Measurements from ENCODE around the gene ZNF662.

DNA sequence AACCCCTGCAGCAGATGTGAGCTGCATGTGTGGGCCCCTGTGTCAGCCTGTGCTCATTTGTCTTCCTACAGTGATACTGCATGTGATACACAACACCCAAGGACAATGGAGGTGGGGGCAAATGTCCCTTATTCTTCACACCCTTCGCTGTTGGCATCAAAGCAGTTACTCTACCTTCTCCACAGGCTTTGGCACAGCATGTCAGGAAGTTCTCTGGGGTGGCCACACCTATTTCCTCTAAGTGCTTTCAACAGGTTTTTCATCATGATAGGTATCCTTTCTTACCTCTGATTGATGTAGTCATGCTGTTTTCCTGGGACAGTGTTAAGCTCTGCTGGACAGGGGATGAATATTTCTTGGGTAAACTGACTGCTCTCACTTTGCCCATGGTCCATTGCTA is 29.5 kb downstream of the ZNF662 start:
- TF ChIP-seq, protein P1, sequence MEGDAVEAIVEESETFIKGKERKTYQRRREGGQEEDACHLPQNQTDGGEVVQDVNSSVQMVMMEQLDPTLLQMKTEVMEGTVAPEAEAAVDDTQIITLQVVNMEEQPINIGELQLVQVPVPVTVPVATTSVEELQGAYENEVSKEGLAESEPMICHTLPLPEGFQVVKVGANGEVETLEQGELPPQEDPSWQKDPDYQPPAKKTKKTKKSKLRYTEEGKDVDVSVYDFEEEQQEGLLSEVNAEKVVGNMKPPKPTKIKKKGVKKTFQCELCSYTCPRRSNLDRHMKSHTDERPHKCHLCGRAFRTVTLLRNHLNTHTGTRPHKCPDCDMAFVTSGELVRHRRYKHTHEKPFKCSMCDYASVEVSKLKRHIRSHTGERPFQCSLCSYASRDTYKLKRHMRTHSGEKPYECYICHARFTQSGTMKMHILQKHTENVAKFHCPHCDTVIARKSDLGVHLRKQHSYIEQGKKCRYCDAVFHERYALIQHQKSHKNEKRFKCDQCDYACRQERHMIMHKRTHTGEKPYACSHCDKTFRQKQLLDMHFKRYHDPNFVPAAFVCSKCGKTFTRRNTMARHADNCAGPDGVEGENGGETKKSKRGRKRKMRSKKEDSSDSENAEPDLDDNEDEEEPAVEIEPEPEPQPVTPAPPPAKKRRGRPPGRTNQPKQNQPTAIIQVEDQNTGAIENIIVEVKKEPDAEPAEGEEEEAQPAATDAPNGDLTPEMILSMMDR (IDR thresholded peaks at IDR 0.05): no peak
- TF ChIP-seq POLR2A (IDR thresholded peaks at IDR 0.05) (no peak), POLR2AphosphoS5 (IDR thresholded peaks at IDR 0.05) (no peak)

Measured in stomach (tissue), 4 donors.